Measurements from ENCODE around the gene BST1. TPM values are rescaled to one million over a fixed set of nuclear protein-coding genes. Genes with fewer than 3 reads are reported as not detected.

The BST1 gene
- total RNA-seq, 1 experiment from 2014 or later, result 0.69 TPM

DNA sequence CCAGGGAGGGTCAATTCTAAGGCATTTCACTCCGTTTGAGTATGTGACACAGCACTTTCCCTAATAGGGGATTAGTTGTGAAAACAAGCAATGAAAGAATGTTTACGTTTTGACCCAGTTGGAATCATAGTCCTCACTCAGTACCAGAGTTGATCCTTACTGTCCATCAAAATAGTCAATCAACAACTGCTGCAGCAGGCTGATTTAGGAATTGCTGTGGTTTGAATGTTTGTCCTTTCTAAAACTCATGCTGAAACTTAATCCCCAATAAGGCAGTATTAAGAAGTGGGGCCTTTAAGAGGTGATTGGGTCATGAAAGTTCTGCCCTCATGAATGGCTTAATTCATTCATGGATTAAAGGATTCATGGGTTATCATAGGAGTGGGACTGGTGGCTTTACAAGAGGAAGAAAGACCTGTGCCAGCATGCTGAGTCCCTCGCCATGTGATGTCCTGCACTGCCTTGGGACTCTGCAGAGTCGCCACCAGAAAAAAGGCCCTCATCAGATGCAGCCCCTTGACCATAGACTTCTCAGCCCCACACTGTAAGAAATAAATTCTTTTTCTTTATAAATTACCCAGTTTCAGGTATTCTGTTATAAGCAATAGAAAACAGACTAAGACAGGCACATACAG, 44.6 kb upstream of the BST1 start:
- intact Hi-C loops (cut with micrococcal nuclease), result no loop called here
- Histone ChIP-seq H3K4me1 (ENCODE audit: insufficient read depth, low read length) (peaks cover 8% of the 10 kb centered on the region; the same call in 1 of the 2 replicates), H3K36me3 (ENCODE audit: low read depth, low read length) (no peaks in the 10 kb centered on the region), H3F3A (ENCODE audit: low read length, unreplicated experiment) (no peaks in the 10 kb centered on the region), H3K9ac (ENCODE audit: low read length) (no peak overlapping the region), H2AFZ (ENCODE audit: low read length) (no peak overlapping the region), H3K4me3 (ENCODE audit: low read length) (no peak overlapping the region), H3K9me3 (ENCODE audit: low read length) (no peaks in the 10 kb centered on the region), H3K4me2 (ENCODE audit: low read length) (no peak overlapping the region), H3K27ac (ENCODE audit: low read length) (no peak overlapping the region), H4K20me1 (ENCODE audit: low read length) (no peaks in the 10 kb centered on the region), H3K27me3 (ENCODE audit: low read length) (no peaks in the 10 kb centered on the region), H3K79me2 (ENCODE audit: low read length) (peaks cover 15% of the 10 kb centered on the region), H3K9me2 (replicated peaks; ENCODE audit: low read length) (no peaks in the 10 kb centered on the region)
- CTCF ChIA-PET, result no interaction called here
- DNase-seq, result no peak
- BruUV-seq (replicated peaks), result no TSS peak
- no peak for ATAC-seq
- POLR2A ChIA-PET (ENCODE audit: unreplicated experiment), result interaction anchor here (0.5 kb wide), 1 partner anchor 71 kb away, joined by 5 read pairs; no protein-coding TSS in a partner anchor
- no peak for TF ChIP-seq EZH2 (IDR thresholded peaks at IDR 0.05; ENCODE audit: low read length, unreplicated experiment)

DNA sequence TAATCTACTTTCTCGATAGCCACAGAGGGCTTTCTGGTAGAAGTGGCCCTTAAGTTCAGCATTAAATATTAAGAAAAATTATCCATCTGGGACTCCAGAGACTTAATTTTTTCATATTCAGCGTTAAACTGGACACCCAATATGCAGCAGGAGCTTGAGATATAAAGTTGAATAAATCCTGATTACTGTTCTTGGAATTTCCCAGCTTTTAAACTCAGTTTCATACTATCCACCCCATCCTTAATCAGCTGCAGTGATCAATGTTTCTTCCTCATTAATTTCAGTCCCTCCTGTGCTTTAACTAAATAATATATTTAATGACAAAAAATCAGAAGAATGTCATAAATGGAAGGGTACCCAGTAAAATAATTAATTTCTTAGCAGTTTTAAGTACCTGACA, 44.1 kb upstream of the BST1 start:
- Histone ChIP-seq H3K36me3 (ENCODE audit: low read depth, low read length) (no peaks in the 10 kb centered on the region), H3K4me2 (ENCODE audit: low read length) (no peak overlapping the region), H3K9me3 (ENCODE audit: low read length) (no peaks in the 10 kb centered on the region), H3K79me2 (ENCODE audit: low read length) (peaks cover 9% of the 10 kb centered on the region), H3K9ac (ENCODE audit: low read length) (no peak overlapping the region), H4K20me1 (ENCODE audit: low read length) (no peaks in the 10 kb centered on the region), H3K27ac (ENCODE audit: low read length) (no peak overlapping the region), H3K27me3 (ENCODE audit: low read length) (no peaks in the 10 kb centered on the region), H3F3A (ENCODE audit: low read length, unreplicated experiment) (no peaks in the 10 kb centered on the region), H3K9me2 (replicated peaks; ENCODE audit: low read length) (no peaks in the 10 kb centered on the region), H3K4me3 (ENCODE audit: low read length) (no peak overlapping the region), H2AFZ (ENCODE audit: low read length) (no peak overlapping the region), H3K4me1 (ENCODE audit: insufficient read depth, low read length) (peaks cover 5% of the 10 kb centered on the region; the same call in 1 of the 2 replicates)
- ChIA-PET POLR2A (ENCODE audit: unreplicated experiment) (interaction anchor here (0.5 kb wide), 1 partner anchor 71 kb away, joined by 5 read pairs; no protein-coding TSS in a partner anchor), CTCF (no interaction called here)
- DNase-seq (no peak), ATAC-seq (no peak)
- no peak for TF ChIP-seq EZH2phosphoT487 (IDR thresholded peaks at IDR 0.05; ENCODE audit: borderline replicate concordance, low read length)
- no peak for TF ChIP-seq EZH2 (IDR thresholded peaks at IDR 0.05; ENCODE audit: low read length, unreplicated experiment)
- TF ChIP-seq, protein P1, sequence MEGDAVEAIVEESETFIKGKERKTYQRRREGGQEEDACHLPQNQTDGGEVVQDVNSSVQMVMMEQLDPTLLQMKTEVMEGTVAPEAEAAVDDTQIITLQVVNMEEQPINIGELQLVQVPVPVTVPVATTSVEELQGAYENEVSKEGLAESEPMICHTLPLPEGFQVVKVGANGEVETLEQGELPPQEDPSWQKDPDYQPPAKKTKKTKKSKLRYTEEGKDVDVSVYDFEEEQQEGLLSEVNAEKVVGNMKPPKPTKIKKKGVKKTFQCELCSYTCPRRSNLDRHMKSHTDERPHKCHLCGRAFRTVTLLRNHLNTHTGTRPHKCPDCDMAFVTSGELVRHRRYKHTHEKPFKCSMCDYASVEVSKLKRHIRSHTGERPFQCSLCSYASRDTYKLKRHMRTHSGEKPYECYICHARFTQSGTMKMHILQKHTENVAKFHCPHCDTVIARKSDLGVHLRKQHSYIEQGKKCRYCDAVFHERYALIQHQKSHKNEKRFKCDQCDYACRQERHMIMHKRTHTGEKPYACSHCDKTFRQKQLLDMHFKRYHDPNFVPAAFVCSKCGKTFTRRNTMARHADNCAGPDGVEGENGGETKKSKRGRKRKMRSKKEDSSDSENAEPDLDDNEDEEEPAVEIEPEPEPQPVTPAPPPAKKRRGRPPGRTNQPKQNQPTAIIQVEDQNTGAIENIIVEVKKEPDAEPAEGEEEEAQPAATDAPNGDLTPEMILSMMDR (conservative IDR thresholded peaks at IDR 0.05; ENCODE audit: low read depth, low read length), result no peak
- no TSS peak for BruUV-seq (replicated peaks)
- intact Hi-C loops (cut with micrococcal nuclease), result no loop called here

DNA sequence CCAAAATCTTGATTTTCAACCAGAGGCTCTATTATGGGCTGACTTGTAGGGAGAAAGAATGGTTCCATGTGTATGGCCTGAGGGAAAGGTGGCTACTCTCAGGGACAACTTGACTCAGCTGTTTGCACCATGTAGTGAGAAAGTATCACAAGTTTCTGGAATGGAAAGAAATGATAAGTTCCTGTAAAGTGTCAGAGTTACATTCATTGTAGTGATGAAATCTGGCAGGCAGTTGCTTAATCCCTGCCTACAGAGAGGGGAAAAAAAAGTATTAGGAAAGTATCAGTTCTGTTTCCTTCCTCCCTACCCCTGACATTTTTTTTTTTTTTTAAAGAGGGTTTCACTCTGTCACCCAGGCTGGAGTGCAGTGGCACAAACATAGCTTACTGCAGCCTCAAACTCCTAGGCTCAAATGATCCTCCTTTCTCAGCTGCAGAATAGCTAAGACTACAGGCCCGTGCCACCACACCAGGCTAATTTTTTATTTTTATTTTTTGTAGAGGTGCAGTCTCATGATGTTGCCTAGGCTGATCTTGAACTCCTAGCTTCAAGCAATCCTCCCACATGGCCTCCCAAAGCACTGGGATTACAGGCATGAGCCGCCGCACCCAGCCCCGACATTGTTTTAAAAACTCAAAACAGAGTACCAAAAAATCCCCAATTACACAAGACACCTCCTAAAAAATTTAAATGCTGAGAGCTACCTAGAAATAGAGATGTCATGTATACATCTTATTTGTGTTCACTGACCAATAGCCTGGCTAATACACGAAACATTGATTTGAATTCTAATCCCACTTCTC, 42.9 kb upstream of the BST1 start:
- ChIA-PET POLR2A (ENCODE audit: unreplicated experiment) (no interaction called here), CTCF (no interaction called here)
- no peaks in the 10 kb centered on the region for H4K20me1 ChIP-seq (ENCODE audit: low read length)
- BruUV-seq (replicated peaks), result no TSS peak
- H3K9me2 ChIP-seq (replicated peaks; ENCODE audit: low read length), result no peaks in the 10 kb centered on the region
- H3K4me2 ChIP-seq (ENCODE audit: low read length), result no peak overlapping the region
- no peak overlapping the region for H3K27ac ChIP-seq (ENCODE audit: low read length)
- H3K79me2 ChIP-seq (ENCODE audit: low read length), result no peaks in the 10 kb centered on the region; the same call in 1 of the 2 replicates
- H2AFZ ChIP-seq (ENCODE audit: low read length), result no peak overlapping the region
- H3K4me1 ChIP-seq (ENCODE audit: insufficient read depth, low read length), result peaks cover 6% of the 10 kb centered on the region; the same call in 1 of the 2 replicates
- no peaks in the 10 kb centered on the region for H3K27me3 ChIP-seq (ENCODE audit: low read length)
- no peaks in the 10 kb centered on the region for H3F3A ChIP-seq (ENCODE audit: low read length, unreplicated experiment)
- intact Hi-C loops (cut with micrococcal nuclease), result no loop called here
- no peak for DNase-seq
- H3K9me3 ChIP-seq (ENCODE audit: low read length), result no peaks in the 10 kb centered on the region
- no peak overlapping the region for H3K4me3 ChIP-seq (ENCODE audit: low read length)
- TF ChIP-seq, protein P1 (conservative IDR thresholded peaks at IDR 0.05; ENCODE audit: low read depth, low read length), result no peak
- TF ChIP-seq EZH2phosphoT487 (IDR thresholded peaks at IDR 0.05; ENCODE audit: borderline replicate concordance, low read length), result no peak
- no peak for TF ChIP-seq EZH2 (IDR thresholded peaks at IDR 0.05; ENCODE audit: low read length, unreplicated experiment)
- no peaks in the 10 kb centered on the region for H3K36me3 ChIP-seq (ENCODE audit: low read depth, low read length)
- ATAC-seq, result no peak
- no peak overlapping the region for H3K9ac ChIP-seq (ENCODE audit: low read length)
